Adipose tissue (tissue), 3 donors: Measurements from ENCODE around the gene HSD3B2. TPM values are rescaled to one million over a fixed set of nuclear protein-coding genes. Genes with fewer than 3 reads are reported as not detected.
"Not testable (repeated sequence)": the region's sequence is repeated elsewhere in the genome, so short reads cannot be mapped to it uniquely, and the experiment has no call there.

Experiments
- H3K27ac ChIP-seq: one replicate; pipeline ENCODE4 v1.5.1; 2013; ENCODE audit warnings: low read depth, low read length
- WGBS, 3 donors: extraction: QIAGEN DNeasy Blood & Tissue Kit; methylation state at CpG; one replicate each; pipeline ENCODE4 v1.1.7; 2013; 5-methylcytosine and 5-hydroxymethylcytosine counted together
- polyA plus RNA-seq, 3 donors: library from polyadenylated mRNA; stranded (reverse); fragments of 200-250 nt; gene quantifications; one replicate each; pipeline ENCODE4 v1.2.3, GENCODE V29; 2013
- donor health status: healthy with polysubstance abuse.
- donor health status: Bipolar disorder and iron deficiency.
- donor health status: healthy.

HSD3B2 gene
- polyA plus RNA-seq, result under 1 TPM in 2 of 3 donors, not detected in 1; 0.05 to 0.13 TPM

DNA sequence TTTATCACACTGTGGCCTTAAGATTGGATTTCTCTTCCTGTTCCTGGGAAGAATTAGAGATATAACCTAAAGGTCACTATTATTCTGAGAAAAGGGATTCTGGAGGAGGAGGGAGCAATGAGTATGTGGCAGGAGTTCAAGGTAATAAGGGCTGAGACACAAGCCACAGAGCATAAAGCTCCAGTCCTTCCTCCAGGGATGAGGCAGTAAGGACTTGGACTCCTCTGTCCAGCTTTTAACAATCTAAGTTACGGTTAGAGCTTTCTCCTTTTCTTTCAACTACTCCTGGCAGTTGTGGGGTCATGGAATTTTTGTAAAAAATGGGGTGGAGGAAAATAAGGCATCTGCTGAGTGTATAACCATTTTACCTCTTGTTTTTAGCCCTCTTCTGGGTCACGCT lies at the start of gene HSD3B2:
Gene HSD3B2, plus strand, starts transcription at position 201 of the 400 bp plus-strand sequence. CDS start 270 bp downstream, outside the sequence.
- WGBS, 3 donors, result 72 to 88% (median 76%) methylated on average over 2 of the region's 2 CpGs
- no peak within 1 kb of the TSS for H3K27ac ChIP-seq

DNA sequence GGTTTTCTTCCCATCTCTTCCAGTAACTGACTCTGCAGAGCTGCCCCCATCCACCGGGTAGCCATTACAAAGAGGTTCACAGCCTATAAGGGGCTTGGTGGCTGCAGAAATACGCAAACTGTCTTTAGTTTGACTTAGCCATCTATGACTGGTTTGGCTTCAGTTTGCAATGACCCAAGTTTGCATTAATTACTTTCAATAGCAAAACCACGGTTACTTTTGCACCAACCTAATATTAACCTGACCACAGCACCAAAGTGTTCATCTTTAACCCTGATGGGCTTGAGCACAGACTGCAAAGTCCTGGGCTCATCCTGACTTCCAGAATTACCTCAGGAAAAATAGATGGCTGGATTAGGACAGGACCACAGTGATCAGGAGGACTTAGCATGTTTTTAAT lies 48.5 kb upstream of the HSD3B2 start:
- H3K27ac ChIP-seq, result no peak overlapping the region
- 86 to 94% (median 91%) methylated on average over 3 of the region's 3 CpGs for WGBS, 3 donors

DNA sequence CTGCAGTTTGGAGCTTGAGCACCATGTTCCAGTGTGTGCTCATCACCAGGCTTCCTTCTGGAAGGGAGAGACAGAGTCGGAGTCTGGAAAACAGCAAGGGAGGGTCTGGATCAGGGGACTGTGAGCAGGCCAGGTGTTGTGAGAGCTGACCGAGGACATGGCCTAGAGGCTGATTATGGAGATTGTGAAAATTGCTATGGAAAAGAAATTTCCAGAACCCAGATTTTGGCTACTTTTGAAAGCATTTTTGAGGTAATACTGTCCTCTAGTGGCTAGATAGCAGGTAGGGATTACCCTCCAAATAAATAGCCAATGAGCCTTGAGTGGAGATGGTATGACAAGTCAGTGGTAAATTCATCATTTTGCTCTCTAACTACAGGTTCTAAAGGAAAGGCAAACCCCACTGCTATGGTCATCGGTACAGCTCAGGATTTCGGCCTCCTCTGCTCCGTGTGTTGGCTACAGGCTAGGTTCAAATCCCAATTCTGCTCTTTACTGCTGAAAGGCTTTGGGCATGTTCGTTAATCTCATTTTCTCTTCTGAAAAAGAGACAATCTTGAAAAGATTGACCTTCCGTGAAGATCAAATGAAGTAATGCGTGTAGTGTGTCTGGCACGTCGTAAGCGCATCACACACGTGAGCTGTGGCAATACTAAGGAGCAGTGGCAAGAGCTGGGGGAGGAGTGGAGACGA lies 47.4 kb upstream of the HSD3B2 start:
- WGBS, 3 donors, result 65 to 70% (median 66%) methylated on average over 13 of the region's 13 CpGs
- H3K27ac ChIP-seq, result no peak overlapping the region

DNA sequence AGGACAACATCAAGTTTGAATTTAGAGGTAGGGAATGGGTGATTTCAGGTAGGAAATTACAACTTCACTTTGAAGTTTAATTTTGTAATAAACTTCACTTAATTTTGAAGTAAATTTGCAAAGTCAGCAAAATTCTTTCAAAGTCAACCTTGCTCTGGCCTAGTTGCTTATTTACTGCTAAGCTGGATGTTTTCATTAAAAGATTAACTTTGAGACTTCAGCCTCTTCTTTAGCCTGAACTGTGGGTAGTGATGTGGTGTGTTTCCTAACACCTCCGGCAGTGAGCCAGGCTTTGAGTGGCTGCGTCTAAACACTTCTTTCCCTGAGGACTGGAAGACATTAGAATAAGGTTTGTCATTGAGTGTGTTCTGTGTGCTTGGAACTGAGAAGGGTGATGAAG lies 46.4 kb upstream of the HSD3B2 start, which contains the start of gene HAO2:
Gene HAO2, plus strand, starts transcription at position 232 of the 400 bp plus-strand sequence. CDS start 12,301 bp downstream, outside the sequence.
- WGBS, 3 donors, result 63 to 85% (median 80%) methylated on average over 2 of the region's 2 CpGs
- H3K27ac ChIP-seq, result no peak within 1 kb of the TSS

DNA sequence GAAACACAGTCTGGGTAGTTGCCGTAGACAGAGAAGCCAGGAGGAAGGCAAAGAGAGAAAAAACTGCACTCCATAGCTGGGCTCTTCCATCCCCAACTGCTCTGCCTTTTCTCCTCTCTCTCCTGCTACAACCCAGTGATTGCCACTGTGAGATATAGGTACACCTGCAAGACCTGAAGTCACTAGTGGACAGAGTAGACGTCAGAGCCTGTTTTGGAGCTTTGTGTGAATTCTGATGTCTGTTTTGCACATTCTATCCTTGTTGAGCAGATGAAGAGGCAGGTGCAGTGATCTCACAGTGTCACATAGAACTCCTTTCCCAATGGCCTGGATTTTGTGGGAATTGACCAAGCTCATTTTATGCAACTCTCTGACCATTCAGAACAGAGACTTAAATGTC lies 44.2 kb upstream of the HSD3B2 start:
- WGBS, 3 donors, result 75 to 88% (median 83%) methylated on average over 2 of the region's 2 CpGs
- no peak overlapping the region for H3K27ac ChIP-seq

DNA sequence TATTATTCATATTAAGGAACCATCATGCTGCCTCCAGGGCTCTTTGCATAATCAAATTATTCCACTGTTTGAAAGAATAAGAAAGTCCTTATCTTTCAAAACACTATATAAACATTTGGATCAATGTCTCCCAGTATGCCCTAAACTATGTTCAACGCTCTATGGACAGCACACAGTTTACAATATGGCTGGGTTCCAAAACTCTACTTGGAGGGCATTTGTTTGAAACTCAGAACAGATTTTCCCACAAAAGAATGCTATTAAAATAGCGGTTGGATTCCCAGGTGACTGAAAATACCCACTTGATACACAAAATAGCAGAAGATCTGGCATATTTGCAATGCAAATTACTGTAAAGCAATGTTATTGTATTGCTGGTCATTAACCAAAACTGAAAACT lies 43.1 kb upstream of the HSD3B2 start:
- no peak overlapping the region for H3K27ac ChIP-seq
- WGBS, 3 donors, result 16 to 66% (median 59%) methylated on average over 2 of the region's 2 CpGs

DNA sequence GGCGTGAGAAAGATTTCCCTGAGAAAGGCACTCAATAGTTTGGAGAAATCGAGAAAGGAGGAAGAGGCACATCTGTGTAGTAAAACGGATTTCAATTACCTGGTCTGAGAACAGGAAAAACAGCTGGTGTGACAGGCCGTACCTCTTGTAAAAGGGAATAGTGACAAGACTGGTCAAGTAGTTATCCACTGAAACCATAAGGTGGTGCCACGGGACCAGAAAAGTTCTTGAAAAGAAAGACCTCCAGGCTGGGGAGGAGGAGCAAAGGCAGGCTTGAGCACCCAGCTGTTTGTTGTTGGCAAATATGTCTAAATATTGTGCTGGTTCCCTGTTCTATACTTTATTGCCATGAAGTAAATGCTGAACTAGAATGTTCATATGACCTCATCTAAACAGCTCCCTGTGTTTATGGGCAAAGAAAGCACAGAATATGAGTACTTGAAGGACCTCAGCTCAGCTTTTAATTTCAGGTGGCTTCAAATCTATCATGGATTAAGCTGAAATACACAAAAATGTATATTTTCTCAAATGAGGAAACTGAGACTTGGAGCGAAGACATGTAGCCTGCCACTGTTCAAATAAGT lies 42.4 kb upstream of the HSD3B2 start:
- H3K27ac ChIP-seq, result no peak overlapping the region
- 35 to 50% (median 44%) methylated on average over 6 of the region's 6 CpGs for WGBS, 3 donors

DNA sequence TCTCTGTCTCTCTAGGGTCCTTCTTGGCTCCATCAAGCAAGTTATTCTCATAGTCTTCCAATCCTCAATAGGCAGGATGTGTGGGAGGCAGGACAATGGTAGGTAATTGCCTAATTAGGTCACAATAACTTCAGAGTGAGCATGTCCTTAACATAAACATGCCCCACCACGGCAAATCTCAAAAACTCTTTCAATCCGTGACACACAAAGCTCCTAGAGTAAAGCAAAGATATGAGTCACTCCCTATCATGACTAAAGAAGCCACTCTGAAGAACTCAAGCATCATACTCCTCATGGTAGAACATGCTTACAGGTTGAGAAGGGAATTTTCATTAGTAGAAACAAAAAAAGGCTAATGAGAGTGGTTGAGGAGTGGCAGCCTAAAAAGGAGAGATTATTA lies 41.5 kb upstream of the HSD3B2 start:
- 45 to 74% (median 53%) methylated on average over 2 of the region's 2 CpGs for WGBS, 3 donors
- no peak overlapping the region for H3K27ac ChIP-seq

DNA sequence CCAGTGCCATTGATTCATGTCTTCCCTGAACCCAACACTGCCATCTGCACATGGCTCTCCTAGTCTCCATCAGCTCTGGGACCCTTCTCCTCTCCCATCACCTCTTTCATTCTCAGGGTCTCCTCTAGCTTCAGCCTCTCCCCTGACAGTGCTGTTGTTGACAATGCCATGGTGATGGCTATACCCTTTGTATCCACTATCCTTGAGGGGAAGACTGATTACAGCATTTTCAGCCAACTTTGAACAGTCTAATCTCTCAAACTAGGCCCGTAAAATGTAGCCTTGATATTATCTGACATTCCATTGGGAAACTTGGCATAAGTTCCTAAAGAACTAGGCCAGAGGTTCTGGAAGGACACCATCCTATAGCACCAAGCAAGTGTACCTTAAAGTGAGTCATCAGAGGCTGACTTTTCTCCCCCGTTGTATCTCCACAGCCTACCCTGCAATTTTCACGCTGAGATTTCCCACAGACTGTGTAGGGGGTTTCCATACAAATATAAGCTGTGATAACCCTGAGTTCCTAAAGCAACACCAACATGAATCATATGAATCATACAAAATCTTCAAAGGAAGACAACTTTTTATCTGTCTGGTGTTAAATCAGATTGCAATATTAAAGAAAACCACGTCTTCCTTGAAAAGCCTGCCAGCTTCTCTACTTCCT lies 40.6 kb upstream of the HSD3B2 start:
- WGBS, 3 donors, result 42 to 48% (median 43%) methylated on average over 4 of the region's 4 CpGs
- no peak overlapping the region for H3K27ac ChIP-seq

DNA sequence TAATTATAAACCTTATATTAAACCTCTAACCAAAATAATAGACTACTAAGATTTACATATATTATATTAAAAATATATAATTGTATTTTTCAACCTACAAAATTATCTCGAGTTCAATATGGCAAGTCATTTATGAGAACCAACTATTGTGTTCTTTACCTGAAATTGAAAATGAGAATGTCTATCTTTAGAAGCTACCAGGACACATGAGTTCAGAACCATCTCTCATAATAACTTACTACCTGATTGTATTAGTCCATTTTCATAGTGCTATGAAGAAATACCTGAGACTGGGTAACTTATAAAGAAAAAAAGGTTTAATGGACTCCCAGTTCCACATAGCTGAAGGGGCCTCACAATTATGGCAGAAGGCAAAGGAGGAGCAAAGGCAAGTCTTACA lies 39.6 kb upstream of the HSD3B2 start:
- H3K27ac ChIP-seq, result no peak overlapping the region
- WGBS, 3 donors, result 73 to 89% (median 86%) methylated on average over 1 of the region's 1 CpG

DNA sequence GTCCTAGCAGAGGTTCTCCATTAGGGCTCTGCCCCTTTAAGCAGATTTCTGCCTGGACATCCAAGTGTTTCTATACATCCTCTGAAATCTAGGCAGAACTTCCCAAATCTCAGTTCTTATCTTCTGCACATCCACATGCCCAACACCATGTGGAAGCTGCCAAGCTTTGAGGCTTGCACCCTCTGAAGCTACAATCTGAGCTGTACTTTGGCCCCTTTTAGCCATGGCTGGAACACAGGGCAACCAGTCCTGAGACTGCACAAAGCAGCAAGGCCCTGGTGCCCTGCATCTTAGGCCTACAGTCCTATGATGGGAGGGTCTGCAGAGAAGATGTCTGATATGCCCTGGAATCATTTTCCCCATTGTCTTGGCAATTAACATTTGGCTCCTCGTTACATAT lies 38.4 kb upstream of the HSD3B2 start:
- no peak overlapping the region for H3K27ac ChIP-seq
- 76 to 85% (median 78%) methylated on average over 1 of the region's 1 CpG for WGBS, 3 donors

DNA sequence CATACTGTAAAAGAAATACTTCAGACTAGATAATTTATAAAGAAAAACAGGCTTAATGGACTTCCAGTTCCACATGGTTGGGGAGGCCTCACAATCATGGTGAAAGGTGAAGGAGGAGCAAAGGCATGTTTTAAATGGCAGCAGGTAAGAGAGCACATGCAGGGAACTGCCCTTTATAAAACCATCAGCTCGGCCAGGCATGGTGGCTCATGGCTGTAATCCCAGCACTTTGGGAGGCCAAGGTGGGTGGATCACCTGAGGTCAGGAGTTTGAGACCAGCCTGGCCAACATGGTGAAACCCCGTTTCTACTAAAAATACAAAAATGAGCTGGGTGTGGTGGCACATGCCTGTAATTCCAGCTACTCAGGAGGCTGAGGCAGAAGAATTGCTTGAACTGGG lies 37.4 kb upstream of the HSD3B2 start:
- 85 to 95% (median 90%) methylated on average over 2 of the region's 2 CpGs for WGBS, 3 donors
- H3K27ac ChIP-seq, result not testable (repeated sequence)

DNA sequence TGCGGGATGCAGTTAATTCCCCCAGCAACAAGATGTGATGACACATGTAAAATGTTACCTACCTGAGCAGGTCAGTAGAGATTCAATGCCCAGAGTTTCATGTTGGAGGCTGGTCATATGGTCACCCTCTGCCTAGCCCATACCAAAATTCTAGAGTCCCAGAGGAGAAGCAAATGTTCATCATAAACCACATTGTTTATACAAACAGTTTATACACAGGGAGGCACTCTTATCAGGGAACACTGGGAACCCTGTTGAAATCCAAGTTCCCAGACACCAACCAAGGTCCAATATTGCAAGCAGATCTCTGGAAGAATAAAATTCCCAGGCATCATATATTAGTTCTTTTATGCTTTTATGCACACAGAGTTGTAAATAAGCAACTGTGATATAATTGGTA lies 35.8 kb upstream of the HSD3B2 start:
- H3K27ac ChIP-seq, result no peak overlapping the region
- 98 to 100% (median 100%) methylated on average over 1 of the region's 1 CpG for WGBS, 3 donors

DNA sequence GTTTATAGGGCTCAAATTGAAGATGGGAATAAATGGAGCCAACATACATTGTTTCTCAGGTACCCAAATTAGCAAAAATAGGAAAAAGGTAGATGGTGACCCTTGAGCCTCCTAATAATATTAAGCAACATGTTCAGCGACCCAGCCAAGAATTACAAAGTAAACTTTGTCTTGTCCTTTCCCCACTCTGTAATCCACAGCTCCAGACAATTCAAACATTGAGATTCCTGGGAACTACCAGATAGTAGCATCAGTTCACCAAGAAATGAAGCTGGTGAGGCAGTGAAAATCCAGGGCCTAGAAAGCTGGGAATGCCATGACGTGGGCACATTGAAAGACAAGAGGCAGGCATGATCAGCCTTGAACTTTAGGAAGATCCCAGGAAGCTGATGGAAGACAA lies 34.6 kb upstream of the HSD3B2 start:
- WGBS, 3 donors, result 77 to 79% (median 78%) methylated on average over 2 of the region's 2 CpGs
- no peak overlapping the region for H3K27ac ChIP-seq

DNA sequence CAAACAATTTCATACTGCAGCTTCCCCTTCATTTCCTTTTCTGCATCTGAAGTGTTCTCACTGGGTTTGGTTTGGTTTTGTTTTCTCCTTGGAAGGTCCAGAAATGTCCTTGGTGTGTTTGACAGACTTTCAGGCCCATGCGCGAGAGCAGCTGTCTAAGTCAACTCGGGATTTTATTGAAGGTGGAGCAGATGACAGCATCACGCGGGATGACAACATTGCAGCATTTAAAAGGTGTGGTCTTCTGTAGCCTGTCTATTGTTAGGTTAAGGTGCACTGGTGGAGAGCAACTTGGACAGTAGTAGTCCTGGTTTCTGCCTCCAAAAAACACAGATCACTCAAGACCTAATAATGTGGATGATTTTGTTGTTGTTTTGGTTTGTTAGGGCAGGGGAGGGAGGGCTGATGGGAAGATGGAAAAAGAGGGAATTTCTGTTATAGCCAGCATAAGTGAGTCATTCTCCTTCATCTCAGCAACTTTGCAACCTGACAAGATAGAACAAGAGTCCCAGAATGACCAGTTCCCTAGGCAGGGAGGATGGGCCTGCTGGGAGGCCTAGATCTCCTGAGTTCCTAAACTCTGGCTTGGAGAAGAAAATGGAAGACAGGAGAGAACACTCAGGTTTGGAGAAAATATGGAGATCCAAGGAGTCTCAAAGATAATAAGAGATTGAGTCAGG lies 33.8 kb upstream of the HSD3B2 start:
- no peak overlapping the region for H3K27ac ChIP-seq
- WGBS, 3 donors, result 94 to 95% (median 95%) methylated on average over 5 of the region's 5 CpGs

DNA sequence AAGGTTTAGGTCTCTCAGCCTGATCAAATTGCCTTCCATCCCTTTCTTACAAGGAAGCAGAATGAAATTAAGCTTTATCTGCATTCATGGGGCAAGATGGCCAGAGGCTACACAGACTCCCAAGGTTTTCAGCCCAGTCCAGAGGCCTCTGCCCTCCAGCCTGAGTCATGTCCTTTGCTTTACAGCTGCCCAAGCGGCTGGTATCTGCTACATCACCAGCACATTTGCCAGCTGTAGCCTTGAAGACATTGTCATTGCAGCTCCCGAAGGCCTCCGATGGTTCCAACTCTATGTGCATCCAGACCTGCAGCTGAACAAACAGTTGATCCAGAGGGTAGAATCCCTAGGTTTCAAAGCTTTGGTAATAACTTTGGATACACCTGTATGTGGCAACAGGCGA lies 30.4 kb upstream of the HSD3B2 start:
- WGBS, 3 donors, result 79 to 96% (median 94%) methylated on average over 4 of the region's 4 CpGs
- H3K27ac ChIP-seq, result no peak overlapping the region

DNA sequence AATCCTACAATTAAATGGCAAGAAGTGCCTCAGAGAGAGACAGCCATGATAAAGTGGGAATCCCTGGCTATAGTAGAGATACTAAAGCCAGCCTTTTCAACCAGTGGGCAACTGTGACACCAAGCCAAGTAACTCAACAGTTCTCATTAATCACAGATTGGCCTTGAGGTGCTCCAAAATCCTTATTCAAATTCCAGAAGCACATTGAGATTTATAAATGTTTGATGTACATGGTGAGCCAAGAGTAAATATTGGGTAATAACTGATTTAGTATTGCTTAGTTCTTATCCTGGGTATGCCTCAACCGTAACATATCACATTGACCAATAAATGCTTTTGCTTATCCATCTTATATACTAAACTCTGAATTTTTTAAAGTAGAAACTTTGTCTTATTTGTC lies 29.3 kb upstream of the HSD3B2 start:
- H3K27ac ChIP-seq, result no peak overlapping the region
- 28 to 96% (median 85%) methylated on average over 1 of the region's 1 CpG for WGBS, 3 donors

DNA sequence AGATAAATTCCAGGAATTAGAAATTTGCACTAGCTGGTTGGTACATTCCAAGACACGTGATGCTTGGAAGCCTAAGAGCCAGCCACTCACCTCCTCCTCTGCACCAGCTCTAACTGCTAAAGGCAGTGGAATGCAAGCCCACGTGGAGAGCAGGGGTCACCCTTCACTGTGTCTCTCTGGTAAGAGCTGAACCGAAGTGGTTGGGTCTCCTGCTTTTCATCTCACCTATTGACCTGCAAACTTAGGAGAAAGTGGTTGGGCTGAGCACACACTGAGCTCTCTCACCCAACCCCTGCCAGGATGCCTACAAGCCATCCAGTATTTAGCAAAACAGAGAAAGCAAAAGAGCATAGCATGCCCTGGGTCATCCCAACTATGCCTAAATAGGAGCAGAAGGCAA lies 27.1 kb upstream of the HSD3B2 start:
- H3K27ac ChIP-seq, result no peak overlapping the region
- 31 to 36% (median 34%) methylated on average over 3 of the region's 3 CpGs for WGBS, 3 donors

DNA sequence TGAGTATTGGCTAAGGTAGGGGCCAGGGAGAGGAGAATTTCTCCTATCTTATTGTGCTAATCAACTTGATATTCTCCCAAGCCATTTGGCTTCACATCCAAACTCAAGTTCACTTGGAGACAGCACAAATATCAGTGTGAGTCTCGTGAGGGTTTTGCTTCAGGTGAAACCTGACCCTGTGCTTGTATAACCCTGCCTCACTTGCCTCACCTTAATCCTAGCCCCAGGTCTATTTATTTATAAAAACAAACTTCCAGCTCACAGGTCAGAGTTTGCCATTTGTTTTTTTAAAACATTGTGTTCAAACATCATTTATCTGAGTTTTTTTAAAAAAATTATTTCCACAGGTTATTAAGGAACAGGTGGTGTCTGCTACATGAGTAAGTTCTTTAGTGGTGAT lies 26.5 kb upstream of the HSD3B2 start:
- H3K27ac ChIP-seq, result no peak overlapping the region
- 36 to 53% (median 52%) methylated on average over 1 of the region's 1 CpG for WGBS, 3 donors
